Measurements from ENCODE around the gene IGFBP5. TPM values are rescaled to one million over a fixed set of nuclear protein-coding genes. Genes with fewer than 3 reads are reported as not detected.

The IGFBP5 gene
- polyA plus RNA-seq, 4 donors, result 396 to 446 (median 412) TPM

GRCh38 chr2:216690456-216690852, 4.9 kb downstream of the IGFBP5 start:
- DNase-seq (ENCODE audit: low read depth in 4 of 4, low spot score in 3 of 4), result no peak

- DNase-seq (ENCODE audit: low read depth in 4 of 4, low spot score in 3 of 4), result no peak
Measured at GRCh38 chr2:216689397-216689796, 6.0 kb downstream of the IGFBP5 start.

- no peak for DNase-seq (ENCODE audit: low read depth in 4 of 4, low spot score in 3 of 4)
Measured at GRCh38 chr2:216688731-216689340, 6.5 kb downstream of the IGFBP5 start.

GRCh38 chr2:216687646-216688045, 7.7 kb downstream of the IGFBP5 start:
- no peak for DNase-seq (ENCODE audit: low read depth in 4 of 4, low spot score in 3 of 4)

GRCh38 chr2:216687111-216687510, 8.2 kb downstream of the IGFBP5 start:
- DNase-seq (ENCODE audit: low read depth in 4 of 4, low spot score in 3 of 4), result no peak

- no peak for DNase-seq (ENCODE audit: low read depth in 4 of 4, low spot score in 3 of 4)
Measured at GRCh38 chr2:216685327-216685875, 9.9 kb downstream of the IGFBP5 start.

GRCh38 chr2:216683846-216684245, 11.5 kb downstream of the IGFBP5 start:
- no peak for DNase-seq (ENCODE audit: low read depth in 4 of 4, low spot score in 3 of 4)

- no peak for DNase-seq (ENCODE audit: low read depth in 4 of 4, low spot score in 3 of 4)
Measured at GRCh38 chr2:216681683-216682082, 13.7 kb downstream of the IGFBP5 start.

- no peak for DNase-seq (ENCODE audit: low read depth in 4 of 4, low spot score in 3 of 4)
Measured at GRCh38 chr2:216680951-216681629, 14.3 kb downstream of the IGFBP5 start.

- DNase-seq (ENCODE audit: low read depth in 4 of 4, low spot score in 3 of 4), result no peak
Measured at GRCh38 chr2:216679658-216680024, 15.7 kb downstream of the IGFBP5 start.

- no peak for DNase-seq (ENCODE audit: low read depth in 4 of 4, low spot score in 3 of 4)
Measured at GRCh38 chr2:216678813-216679657, 16.3 kb downstream of the IGFBP5 start.

GRCh38 chr2:216678098-216678465, 17.3 kb downstream of the IGFBP5 start:
- no peak for DNase-seq (ENCODE audit: low read depth in 4 of 4, low spot score in 3 of 4)

- DNase-seq (ENCODE audit: low read depth in 4 of 4, low spot score in 3 of 4), result no peak
Measured at GRCh38 chr2:216677439-216678097, 17.8 kb downstream of the IGFBP5 start.

GRCh38 chr2:216676630-216677029, 18.7 kb downstream of the IGFBP5 start:
- DNase-seq (ENCODE audit: low read depth in 4 of 4, low spot score in 3 of 4), result no peak

- DNase-seq (ENCODE audit: low read depth in 4 of 4, low spot score in 3 of 4), result no peak
Measured at GRCh38 chr2:216674376-216674775, 21.0 kb downstream of the IGFBP5 start.

- no peak for DNase-seq (ENCODE audit: low read depth in 4 of 4, low spot score in 3 of 4)
Measured at GRCh38 chr2:216673609-216674008, 21.7 kb downstream of the IGFBP5 start.

- no peak for DNase-seq (ENCODE audit: low read depth in 4 of 4, low spot score in 3 of 4)
Measured at GRCh38 chr2:216673021-216673420, 22.3 kb downstream of the IGFBP5 start.

GRCh38 chr2:216672466-216672865, 22.9 kb downstream of the IGFBP5 start:
- no peak for DNase-seq (ENCODE audit: low read depth in 4 of 4, low spot score in 3 of 4)

- DNase-seq (ENCODE audit: low read depth in 4 of 4, low spot score in 3 of 4), result no peak
Measured at GRCh38 chr2:216671791-216672343, 23.5 kb downstream of the IGFBP5 start.

GRCh38 chr2:216671081-216671411, 24.3 kb downstream of the IGFBP5 start:
- no peak for DNase-seq (ENCODE audit: low read depth in 4 of 4, low spot score in 3 of 4)
